GM12892 (cell line): Measurements from ENCODE around the gene WNT11.
A peak's percentile ranks its signal among the peaks of the same experiment; 100 is the strongest.

ENCODE experiments used
- DNase-seq: peaks from one replicate; pipeline ENCODE4 v3.0.0; 2011; ENCODE audit not compliant: insufficient read length
- FAIRE-seq: peaks from 2 replicates; lab custom pipeline; 2011; peaks lifted over from hg19 to GRCh38; lab: Jason Lieb, UNC
- POLR2A ChIP-seq: IDR thresholded peaks from 2 replicates; pipeline ENCODE4 v1.6.1; 2011; ENCODE audit warnings: low read depth, low read length, control low read depth
- POLR2AphosphoS5 ChIP-seq: IDR thresholded peaks from 2 replicates; pipeline ENCODE4 v1.6.1; 2011; ENCODE audit warnings: low read depth, low read length, control low read depth
- TAF1 ChIP-seq: IDR thresholded peaks from 2 replicates; pipeline ENCODE4 v1.6.1; 2011; ENCODE audit warnings: low read depth, mild to moderate bottlenecking, control low read depth, low read length, borderline replicate concordance

The WNT11 gene

DNA sequence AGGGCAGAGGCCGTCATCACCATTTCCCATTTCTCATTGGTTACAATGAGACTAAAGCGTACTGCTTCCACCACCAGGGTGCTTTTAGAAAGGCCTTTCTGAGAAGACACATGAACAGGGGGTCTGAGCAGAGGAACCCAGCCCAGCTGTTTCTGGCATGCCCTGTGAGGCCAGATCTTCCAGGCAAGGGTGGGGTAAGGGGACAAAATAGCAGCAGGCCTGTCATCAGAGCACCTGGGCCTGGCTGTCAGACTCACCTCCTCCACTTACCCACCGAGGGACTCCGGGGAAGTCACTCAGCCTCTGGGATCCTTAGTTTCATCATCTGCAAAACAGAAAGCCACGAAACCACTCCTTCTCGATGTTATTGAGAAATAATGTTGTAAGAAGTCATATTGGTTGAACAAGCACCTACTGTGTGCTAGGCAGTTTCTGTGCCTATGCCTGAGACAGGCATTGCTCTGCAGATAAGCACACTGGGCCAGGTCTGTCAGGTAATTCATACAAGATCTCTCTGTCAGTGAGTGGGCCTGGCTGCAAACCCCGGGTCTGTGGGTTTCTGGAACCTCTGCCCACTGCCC lies 8.8 kb upstream of the WNT11 start:
- DNase-seq (no peak), FAIRE-seq (no peak)
- no peak for TF ChIP-seq TAF1
- no peak for TF ChIP-seq POLR2A
- no peak for TF ChIP-seq POLR2AphosphoS5

DNA sequence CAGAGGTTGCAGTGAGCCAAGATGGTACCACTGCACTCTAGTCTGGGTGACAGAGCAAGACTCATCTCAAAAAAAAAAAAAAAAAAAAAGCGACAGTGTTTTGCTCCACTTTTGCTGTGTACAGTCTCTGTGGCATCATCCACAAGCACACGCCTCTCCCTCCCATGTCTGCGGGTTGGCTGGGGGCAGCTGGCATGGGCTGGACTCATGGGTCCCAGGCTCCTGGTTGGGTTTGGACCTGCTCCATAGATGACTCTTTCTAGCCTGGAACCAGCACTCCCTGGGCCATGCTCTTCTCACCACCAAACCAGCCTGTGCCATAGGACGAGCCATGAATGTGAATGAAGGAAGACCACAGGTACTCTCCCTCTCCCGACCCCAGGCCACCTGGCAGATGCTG lies 7.9 kb upstream of the WNT11 start:
- DNase-seq (no peak), FAIRE-seq (no peak)
- TF ChIP-seq POLR2AphosphoS5: no peak
- TF ChIP-seq TAF1: no peak
- TF ChIP-seq POLR2A: no peak

DNA sequence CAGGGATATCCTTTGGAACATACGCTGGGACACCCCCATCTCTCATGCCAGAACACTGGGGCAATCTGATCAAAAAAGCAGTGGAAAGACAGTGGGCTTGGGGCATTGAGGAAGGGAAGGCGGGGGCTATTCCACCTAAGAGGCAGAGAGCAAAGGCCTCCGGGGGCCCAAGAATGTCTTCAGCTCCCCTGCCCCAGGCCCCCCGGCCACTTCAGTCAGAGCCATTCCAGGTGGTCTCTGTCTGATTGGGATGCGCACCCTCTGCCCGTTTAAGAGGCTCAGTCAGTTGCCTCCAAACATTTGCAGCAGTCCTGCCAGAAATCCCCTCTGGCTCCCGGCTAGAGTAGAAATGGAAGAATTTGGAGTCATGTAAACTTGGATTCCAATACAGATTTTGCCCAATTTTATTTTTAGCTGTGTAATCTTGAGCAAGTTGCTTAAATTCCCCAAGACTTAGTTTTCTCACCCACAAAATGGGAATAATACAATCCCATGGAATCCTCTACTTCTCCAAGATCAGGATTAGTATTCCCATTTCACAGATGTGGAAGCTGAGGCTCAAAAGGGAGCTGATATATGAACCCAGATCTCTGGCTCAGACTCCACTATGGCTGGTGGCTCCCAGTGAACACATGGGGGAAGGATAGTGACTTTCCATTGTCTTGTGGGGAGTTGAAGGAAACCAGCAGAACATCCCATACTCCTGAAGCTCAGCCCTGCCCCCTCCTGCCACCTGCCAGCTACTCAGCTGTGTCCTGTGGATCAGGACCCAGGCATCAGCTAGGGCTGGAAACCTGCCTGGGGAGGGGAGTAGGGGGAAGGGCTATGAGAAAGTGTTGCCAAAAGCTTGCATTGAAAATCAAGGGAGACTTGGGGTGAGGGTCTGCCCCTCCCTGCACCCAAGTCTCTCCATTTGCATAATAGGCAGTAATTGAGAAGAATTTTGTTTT lies 6.1 kb upstream of the WNT11 start:
- no peak for TF ChIP-seq POLR2AphosphoS5
- TF ChIP-seq TAF1: no peak
- TF ChIP-seq POLR2A: no peak
- no peak for FAIRE-seq
- DNase-seq: no peak

DNA sequence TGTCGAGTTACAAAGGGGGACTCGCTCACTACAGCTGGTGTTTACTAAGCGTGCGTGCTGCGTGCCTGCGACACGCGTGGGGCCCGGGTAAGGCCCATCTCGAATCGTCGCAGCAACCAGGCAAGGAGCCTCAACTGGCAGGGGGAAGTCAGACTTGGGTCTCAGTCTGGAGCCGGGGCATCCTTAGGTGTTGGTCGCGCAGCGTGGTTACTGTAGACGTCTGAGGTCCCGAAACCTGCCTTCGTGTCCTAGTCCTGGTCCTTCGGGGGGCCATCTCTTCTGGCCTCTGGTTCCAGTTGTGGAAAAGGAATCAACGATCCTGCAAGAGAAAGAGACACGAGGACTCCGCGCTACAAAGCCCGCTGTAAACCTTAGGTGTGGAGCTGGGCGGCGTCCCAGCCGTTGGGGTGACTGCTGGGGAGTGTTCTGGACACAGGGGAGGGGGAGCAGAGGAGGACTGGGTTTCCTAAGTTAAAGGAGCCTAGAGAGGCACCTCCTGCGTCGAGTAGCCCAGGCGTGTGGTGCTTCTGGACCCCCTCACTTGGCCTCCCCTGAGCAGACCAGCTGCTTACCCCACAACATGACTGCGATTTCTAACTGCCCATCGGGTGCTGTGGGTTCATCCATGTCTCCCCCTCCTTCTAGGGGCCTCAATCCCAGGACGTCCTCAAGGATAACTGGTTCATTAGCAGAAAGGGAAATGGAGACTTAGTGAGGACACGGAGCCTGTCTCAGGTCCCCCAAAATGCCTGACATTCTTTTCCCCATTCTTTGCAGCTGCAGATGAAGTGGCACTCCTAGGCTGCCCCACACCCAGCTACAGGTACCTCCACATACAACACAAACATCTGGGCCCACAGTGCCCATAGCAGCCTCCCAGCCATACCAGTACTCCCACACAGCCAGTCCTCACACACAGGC lies 4.9 kb upstream of the WNT11 start:
- no peak for FAIRE-seq
- no peak for TF ChIP-seq POLR2AphosphoS5
- no peak for TF ChIP-seq POLR2A
- TF ChIP-seq TAF1: no peak

DNA sequence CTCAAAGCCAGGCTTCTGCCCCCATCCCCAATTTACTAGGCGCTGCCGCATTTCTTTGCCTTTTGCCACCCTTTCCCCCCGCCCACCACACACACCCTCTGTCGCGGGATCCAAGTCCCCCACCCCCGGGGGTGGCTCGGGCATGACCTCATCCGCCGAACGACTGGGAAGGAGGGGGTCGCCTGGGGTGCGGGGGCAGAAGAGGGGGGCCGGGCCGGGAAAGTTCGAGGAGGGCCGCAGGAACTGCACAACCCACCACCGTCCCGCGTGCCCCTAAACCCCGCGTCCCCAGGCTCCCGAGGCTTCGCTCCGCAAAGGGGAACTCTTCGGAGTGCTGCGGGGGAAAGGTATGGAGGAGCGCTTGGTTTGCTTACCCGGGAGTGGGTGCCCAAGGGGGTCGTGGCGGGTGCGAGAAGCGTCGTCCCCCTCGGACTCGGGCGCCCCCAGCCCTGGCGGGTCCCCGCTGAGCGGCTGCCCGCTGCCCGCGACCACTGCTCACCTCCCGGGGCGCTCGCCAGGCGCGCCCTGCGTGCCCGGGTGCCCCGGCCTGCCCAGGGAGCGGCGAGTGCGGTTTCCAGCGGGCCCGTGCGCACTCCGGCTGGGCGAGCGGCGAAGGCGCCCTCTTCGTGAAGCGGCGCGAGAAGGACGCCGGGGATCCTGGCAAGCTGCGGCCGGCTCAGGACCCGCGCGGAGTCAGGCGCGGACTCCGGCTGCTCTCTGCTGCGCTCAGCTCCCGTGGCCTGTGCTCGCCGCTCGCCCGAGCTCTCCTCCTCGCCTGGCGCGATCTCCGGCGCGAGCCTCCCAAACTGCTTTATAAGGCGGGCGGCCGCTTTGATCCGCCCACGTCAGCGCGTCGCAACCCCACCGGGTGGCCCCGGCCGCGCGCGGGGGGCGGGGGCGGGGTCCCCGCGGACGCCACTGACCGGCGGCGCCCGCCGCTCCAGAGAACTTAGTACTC lies 4.0 kb upstream of the WNT11 start:
- TF ChIP-seq TAF1 (no peak), POLR2AphosphoS5 (no peak), POLR2A (no peak)
- DNase-seq (no peak), FAIRE-seq (no peak)

More for the DNA sequence above, 4.9 kb upstream of the WNT11 start:
- no peak for DNase-seq

DNA sequence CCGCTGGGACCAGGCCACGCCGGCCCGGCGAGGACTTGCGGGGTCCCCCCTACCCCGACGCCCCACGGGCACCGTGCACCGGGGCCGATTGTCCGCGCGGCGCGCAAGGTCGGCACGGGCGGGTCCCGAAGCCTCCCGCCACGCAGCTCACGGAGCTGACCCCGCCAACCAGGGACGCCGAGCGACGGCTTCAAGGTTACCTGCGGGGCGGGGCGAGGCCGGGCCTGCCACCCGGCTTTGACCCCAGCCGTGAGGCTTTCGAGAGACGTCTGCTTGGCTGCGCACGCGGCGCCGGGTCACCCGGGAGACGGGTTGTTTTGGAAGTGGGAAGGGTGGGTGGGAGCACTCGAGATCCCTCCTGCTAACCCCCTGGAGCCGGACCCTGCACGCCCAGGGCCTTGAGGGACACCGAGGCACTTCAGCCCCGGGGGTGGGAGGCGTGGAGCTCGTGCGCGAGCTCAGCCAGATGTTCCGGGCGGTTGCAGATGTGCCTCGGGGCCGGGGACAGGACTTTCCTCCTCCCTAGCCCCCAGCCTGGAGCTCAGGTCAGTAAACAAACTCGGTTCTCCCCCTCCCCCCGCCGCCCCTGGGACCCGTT lies 3.2 kb upstream of the WNT11 start:
- TF ChIP-seq POLR2AphosphoS5: no peak
- TF ChIP-seq TAF1: no peak
- no peak for TF ChIP-seq POLR2A
- FAIRE-seq (no peak), DNase-seq (no peak)

DNA sequence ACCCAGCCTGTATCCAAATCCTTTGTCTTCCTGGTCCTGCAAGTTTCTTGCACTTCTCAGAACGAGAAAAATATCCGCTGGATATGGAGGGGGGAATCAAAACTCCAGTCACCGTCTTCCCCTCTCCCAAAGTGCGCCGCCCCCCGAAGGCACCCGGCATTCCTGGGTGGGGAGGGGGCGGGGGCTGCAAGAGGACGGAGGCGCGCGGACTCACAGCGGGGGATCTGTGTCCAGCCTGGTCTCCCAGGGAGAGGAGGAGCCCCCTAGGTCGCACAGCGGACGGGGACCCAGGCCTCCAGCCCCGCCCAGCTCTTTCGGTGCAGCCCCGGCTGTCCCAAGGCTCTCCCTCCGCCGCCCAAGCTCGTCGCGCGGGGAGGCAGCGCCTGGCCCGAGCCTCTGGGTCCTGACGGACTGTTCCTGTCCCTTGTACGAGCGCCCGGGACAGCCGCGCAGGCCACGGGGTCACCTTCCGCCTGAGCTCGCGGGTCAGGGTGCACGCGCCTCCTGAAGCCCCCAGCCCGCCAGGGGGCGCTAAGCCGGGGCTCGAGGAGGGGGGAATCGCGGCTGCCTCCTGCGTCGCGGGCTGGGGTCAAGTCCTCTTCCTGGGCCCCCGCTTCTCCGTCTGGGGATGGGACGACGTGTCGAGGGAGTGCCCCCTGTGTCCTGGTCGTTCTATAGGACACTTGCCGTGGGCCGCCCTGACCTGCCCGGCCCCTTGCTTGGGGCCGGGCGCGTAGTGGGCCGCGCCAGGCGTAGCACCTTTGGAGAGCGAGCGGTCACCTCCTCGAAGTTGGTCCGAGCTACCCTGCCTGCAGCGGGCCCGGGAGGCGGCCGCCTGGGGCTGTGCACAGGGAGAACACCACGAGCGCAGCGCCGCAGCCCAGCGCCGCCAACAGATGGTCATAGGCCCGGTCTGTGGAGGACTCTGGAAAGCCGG lies 2.4 kb upstream of the WNT11 start:
- TF ChIP-seq POLR2AphosphoS5 (no peak), TAF1 (no peak), POLR2A (no peak)
- peak; percentile 82 for DNase-seq
- peak; percentile 72 for FAIRE-seq

DNA sequence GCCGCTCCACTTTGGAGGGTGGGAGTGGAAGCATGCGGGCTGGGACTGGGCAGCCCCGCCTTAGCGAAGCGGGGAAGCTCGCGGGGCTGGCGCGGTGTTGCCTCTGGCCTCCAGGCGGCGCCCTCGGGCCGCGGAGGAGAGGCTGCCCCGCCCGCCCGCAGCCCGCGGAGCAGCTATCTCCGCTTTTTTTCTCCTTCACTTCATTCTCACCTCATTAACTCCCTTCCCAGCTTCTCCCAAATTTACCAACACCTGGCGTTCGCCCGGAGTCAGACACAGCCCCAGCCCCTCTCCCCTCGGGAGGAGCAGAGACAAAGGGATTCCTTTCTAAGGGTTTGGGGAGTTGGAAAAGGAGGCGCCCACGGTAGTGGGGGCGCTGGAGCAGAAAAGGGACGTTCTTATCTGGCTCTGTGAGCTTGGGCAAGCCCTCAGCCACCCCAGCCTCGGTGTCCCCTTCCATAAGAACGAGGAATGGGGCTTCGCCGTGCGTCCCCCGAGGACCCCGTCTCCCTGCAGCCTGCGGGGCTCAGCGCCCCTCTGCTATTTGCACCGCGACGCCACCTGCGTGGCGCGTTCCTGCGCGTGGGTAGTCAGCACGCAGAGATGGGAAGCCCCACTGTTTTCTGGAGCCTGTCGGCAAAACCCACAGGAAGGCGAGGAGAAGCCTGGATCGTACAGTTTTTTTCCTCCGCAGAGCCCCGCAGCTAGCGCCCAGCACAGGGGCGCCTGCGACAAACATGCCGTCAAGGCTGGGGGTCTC lies 1.5 kb upstream of the WNT11 start:
- TF ChIP-seq TAF1 (no peak), POLR2A (no peak), POLR2AphosphoS5 (no peak)
- DNase-seq (peak; percentile 86), FAIRE-seq (peak; percentile 97)

DNA sequence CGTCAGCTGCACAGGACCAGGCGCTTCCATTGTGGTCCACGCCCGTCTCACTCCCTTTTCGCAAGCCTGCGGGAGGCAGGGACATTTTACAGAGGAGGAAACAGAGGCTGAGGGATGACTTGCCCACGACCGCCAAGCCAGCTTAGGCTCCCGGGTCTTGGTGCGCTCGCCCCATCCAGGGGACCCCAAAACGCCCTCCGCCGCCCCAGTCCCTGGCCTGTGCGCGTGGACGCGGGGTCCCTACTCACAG lies 300 bp downstream of the WNT11 start:
- FAIRE-seq: no peak
- DNase-seq: no peak
- TF ChIP-seq POLR2AphosphoS5 (no peak), POLR2A (no peak), TAF1 (no peak)
